HepG2 (cell line): Measurements from ENCODE around the gene SINHCAF. TPM values are rescaled to one million over a fixed set of nuclear protein-coding genes. Genes with fewer than 3 reads are reported as not detected.

Source experiments
- ESRRA ChIP-seq: sonication (generic); formaldehyde crosslinking; IDR thresholded peaks from 2 replicates; pipeline ENCODE4 v1.5.1; 2020; ENCODE audit warnings: mild to moderate bottlenecking, low read depth, missing genetic modification reagents
- NAIF1 ChIP-seq: sonication (generic); formaldehyde crosslinking; IDR thresholded peaks from 2 replicates; pipeline ENCODE4 v1.5.0; 2020; ENCODE audit warnings: mild to moderate bottlenecking, missing genetic modification reagents, borderline replicate concordance
- NCOA5 ChIP-seq: sonication (generic); formaldehyde crosslinking; IDR thresholded peaks from 2 replicates; pipeline ENCODE4 v1.4.0; 2020; ENCODE audit warnings: missing genetic modification reagents
- POLR2A ChIP-seq, 2 experiments: IDR thresholded peaks; 2 replicates each; pipeline ENCODE4 v1.6.1; 2011; ENCODE audit warnings: low read depth in 2 of 2, low read length in 2 of 2, mild to moderate bottlenecking in 1 of 2, moderate library complexity in 1 of 2; ENCODE audit not compliant: insufficient read depth in 1 of 2
- POLR2AphosphoS5 ChIP-seq: IDR thresholded peaks from 2 replicates; pipeline ENCODE4 v1.6.1; 2012; ENCODE audit warnings: low read depth, low read length
- RFX1 ChIP-seq: fragments of 450-650 bp; IDR thresholded peaks from 2 replicates; pipeline ENCODE4 v1.6.1; 2017
- TBP ChIP-seq: sonication (generic); formaldehyde crosslinking; IDR thresholded peaks from 2 replicates; pipeline ENCODE4 v1.5.0; 2020; ENCODE audit warnings: missing genetic modification reagents
- TSC22D2 ChIP-seq: sonication (generic); formaldehyde crosslinking; IDR thresholded peaks from 2 replicates; pipeline ENCODE4 v1.5.1; 2020; ENCODE audit warnings: missing genetic modification reagents, mild to moderate bottlenecking, borderline replicate concordance
- ZNF101 ChIP-seq: sonication (generic); formaldehyde crosslinking; IDR thresholded peaks from 2 replicates; pipeline ENCODE4 v1.4.0; 2020; ENCODE audit warnings: mild to moderate bottlenecking, low read depth, missing genetic modification reagents, borderline replicate concordance
- ZNF777 ChIP-seq: sonication (generic); formaldehyde crosslinking; IDR thresholded peaks from 2 replicates; pipeline ENCODE4 v1.4.0; 2020; ENCODE audit warnings: missing genetic modification reagents
- ZNF891 ChIP-seq: sonication (generic); formaldehyde crosslinking; IDR thresholded peaks from 2 replicates; pipeline ENCODE4 v1.5.0; 2020; ENCODE audit warnings: mild to moderate bottlenecking, missing genetic modification reagents
- polyA plus RNA-seq, 8 experiments: library from polyadenylated mRNA; depleted of rRNA in 3 of 8; stranded (reverse) in 7 of 8; unstranded in 1 of 8; fragments of >200 nt; fragmentation: Illumina TruSeq in 4 of 8; extraction: Trizol in 4 of 8; gene quantifications; 2 replicates each; pipeline versions ENCODE4 v1.2.1 to v1.2.3, GENCODE V29; 2011 to 2016; ENCODE audit warnings: low read depth in 4 of 8, missing spikeins in 1 of 8, mixed read lengths in 1 of 8; ENCODE audit not compliant: insufficient read depth in 1 of 8
- total RNA-seq, 5 experiments: library from RNA; depleted of rRNA; stranded (reverse); fragments of >200 nt; fragmentation: Illumina TruSeq; extraction: Trizol; gene quantifications; 2 replicates each; pipeline ENCODE4 v1.2.3, GENCODE V29; 2016; ENCODE audit warnings: low read depth in 1 of 5
- TF ChIP-seq, protein P1 (sequence below): sonication (generic); formaldehyde crosslinking; IDR thresholded peaks from 2 replicates; pipeline ENCODE4 v1.4.0; 2020; ENCODE audit warnings: missing genetic modification reagents, borderline replicate concordance
- TF ChIP-seq, protein P2 (sequence below): sonication (generic); formaldehyde crosslinking; IDR thresholded peaks from 2 replicates; pipeline ENCODE4 v1.4.0; 2020; ENCODE audit warnings: mild to moderate bottlenecking, missing genetic modification reagents, borderline replicate concordance
- TF ChIP-seq, protein P3 (sequence below): sonication (generic); formaldehyde crosslinking; IDR thresholded peaks from 2 replicates; pipeline ENCODE4 v1.8.0; 2023; ENCODE audit warnings: mild to moderate bottlenecking, missing genetic modification reagents
- TF ChIP-seq, protein P4 (sequence below): sonication (generic); formaldehyde crosslinking; IDR thresholded peaks from 2 replicates; pipeline ENCODE4 v1.4.0; 2020; ENCODE audit warnings: missing genetic modification reagents
- TF ChIP-seq, protein P5 (sequence below): sonication (generic); formaldehyde crosslinking; IDR thresholded peaks from 2 replicates; pipeline ENCODE4 v1.5.0; 2020; ENCODE audit warnings: mild to moderate bottlenecking, missing genetic modification reagents

SINHCAF gene
- total and polyA plus RNA-seq, 2 of the 13 experiments (the other 11 are each of a cell fraction or from before 2014, with no cell fraction given): 54.6 to 97.8 TPM

DNA sequence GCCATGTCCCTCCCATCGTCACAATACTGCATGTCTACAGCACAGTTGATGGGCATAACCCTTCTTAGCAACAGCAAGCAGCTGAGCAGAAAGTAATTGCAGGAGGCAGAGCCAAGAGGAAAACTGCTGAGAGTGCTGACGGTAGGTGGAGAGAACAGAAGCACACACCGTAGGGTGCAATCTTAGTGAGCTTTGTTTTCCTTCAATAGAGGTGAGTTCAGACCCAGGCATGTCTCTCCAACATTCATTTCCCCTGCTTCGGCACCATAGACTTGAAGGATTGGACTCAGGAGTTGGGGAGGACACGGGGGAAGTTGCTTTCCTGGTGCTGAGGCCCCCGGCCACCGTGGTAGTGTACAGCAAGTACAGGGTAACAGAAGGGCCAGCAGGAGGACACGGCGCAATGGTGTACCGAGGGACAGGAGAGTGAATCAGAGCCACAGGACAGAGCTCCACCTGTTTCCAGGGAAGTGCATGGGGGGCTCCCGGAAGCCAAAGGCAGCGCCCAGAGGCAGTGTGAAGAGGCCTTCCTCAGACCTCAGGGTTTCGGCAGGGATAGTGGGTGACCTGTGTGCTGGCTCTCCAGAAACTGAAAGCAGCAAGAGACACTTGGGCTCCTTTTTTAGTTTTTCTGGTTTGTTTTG, 36.3 kb upstream of the SINHCAF start (continued):
- TF ChIP-seq, protein P1, sequence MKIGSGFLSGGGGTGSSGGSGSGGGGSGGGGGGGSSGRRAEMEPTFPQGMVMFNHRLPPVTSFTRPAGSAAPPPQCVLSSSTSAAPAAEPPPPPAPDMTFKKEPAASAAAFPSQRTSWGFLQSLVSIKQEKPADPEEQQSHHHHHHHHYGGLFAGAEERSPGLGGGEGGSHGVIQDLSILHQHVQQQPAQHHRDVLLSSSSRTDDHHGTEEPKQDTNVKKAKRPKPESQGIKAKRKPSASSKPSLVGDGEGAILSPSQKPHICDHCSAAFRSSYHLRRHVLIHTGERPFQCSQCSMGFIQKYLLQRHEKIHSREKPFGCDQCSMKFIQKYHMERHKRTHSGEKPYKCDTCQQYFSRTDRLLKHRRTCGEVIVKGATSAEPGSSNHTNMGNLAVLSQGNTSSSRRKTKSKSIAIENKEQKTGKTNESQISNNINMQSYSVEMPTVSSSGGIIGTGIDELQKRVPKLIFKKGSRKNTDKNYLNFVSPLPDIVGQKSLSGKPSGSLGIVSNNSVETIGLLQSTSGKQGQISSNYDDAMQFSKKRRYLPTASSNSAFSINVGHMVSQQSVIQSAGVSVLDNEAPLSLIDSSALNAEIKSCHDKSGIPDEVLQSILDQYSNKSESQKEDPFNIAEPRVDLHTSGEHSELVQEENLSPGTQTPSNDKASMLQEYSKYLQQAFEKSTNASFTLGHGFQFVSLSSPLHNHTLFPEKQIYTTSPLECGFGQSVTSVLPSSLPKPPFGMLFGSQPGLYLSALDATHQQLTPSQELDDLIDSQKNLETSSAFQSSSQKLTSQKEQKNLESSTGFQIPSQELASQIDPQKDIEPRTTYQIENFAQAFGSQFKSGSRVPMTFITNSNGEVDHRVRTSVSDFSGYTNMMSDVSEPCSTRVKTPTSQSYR (CRISPR knock-in tag): 0 out of 2 replicates have a peak, but pooled peaks have one; percentile 31
- TF ChIP-seq TBP (CRISPR knock-in tag) (no peak), ZNF891 (CRISPR knock-in tag) (peak; percentile 85; the same call in 1 of the 2 replicates), ZNF101 (CRISPR knock-in tag) (no peak), ESRRA (no peak), TSC22D2 (CRISPR knock-in tag) (no peak), POLR2AphosphoS5 (peak; percentile 63), POLR2A (IDR thresholded peaks at IDR 0.05; ENCODE audit: insufficient read depth in 1 of 2, low read depth in 2 of 2, low read length in 2 of 2) (peak; percentile 57 to 59), NAIF1 (CRISPR knock-in tag) (no peak), NCOA5 (CRISPR knock-in tag) (no peak), RFX1 (no peak), ZNF777 (no peak)
- TF ChIP-seq, protein P2, sequence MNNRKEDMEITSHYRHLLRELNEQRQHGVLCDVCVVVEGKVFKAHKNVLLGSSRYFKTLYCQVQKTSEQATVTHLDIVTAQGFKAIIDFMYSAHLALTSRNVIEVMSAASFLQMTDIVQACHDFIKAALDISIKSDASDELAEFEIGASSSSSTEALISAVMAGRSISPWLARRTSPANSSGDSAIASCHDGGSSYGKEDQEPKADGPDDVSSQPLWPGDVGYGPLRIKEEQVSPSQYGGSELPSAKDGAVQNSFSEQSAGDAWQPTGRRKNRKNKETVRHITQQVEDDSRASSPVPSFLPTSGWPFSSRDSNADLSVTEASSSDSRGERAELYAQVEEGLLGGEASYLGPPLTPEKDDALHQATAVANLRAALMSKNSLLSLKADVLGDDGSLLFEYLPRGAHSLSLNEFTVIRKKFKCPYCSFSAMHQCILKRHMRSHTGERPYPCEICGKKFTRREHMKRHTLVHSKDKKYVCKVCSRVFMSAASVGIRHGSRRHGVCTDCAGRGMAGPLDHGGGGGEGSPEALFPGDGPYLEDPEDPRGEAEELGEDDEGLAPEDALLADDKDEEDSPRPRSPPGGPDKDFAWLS (CRISPR knock-in tag): no peak
- TF ChIP-seq, protein P3, sequence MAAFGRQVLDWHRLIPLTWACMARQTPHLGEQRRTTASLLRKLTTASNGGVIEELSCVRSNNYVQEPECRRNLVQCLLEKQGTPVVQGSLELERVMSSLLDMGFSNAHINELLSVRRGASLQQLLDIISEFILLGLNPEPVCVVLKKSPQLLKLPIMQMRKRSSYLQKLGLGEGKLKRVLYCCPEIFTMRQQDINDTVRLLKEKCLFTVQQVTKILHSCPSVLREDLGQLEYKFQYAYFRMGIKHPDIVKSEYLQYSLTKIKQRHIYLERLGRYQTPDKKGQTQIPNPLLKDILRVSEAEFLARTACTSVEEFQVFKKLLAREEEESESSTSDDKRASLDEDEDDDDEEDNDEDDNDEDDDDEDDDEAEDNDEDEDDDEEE: no peak
- TF ChIP-seq, protein P4, sequence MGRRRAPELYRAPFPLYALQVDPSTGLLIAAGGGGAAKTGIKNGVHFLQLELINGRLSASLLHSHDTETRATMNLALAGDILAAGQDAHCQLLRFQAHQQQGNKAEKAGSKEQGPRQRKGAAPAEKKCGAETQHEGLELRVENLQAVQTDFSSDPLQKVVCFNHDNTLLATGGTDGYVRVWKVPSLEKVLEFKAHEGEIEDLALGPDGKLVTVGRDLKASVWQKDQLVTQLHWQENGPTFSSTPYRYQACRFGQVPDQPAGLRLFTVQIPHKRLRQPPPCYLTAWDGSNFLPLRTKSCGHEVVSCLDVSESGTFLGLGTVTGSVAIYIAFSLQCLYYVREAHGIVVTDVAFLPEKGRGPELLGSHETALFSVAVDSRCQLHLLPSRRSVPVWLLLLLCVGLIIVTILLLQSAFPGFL: no peak
- TF ChIP-seq, protein P5, sequence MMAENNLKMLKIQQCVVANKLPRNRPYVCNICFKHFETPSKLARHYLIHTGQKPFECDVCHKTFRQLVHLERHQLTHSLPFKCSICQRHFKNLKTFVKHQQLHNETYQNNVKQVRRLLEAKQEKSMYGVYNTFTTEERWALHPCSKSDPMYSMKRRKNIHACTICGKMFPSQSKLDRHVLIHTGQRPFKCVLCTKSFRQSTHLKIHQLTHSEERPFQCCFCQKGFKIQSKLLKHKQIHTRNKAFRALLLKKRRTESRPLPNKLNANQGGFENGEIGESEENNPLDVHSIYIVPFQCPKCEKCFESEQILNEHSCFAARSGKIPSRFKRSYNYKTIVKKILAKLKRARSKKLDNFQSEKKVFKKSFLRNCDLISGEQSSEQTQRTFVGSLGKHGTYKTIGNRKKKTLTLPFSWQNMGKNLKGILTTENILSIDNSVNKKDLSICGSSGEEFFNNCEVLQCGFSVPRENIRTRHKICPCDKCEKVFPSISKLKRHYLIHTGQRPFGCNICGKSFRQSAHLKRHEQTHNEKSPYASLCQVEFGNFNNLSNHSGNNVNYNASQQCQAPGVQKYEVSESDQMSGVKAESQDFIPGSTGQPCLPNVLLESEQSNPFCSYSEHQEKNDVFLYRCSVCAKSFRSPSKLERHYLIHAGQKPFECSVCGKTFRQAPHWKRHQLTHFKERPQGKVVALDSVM (CRISPR knock-in tag): no peak
